Measurements from ENCODE around the gene LEO1. TPM values are rescaled to one million over a fixed set of nuclear protein-coding genes. Genes with fewer than 3 reads are reported as not detected.

Gene LEO1
- 21.8 and 23.9 TPM in 2 replicates for total RNA-seq

DNA sequence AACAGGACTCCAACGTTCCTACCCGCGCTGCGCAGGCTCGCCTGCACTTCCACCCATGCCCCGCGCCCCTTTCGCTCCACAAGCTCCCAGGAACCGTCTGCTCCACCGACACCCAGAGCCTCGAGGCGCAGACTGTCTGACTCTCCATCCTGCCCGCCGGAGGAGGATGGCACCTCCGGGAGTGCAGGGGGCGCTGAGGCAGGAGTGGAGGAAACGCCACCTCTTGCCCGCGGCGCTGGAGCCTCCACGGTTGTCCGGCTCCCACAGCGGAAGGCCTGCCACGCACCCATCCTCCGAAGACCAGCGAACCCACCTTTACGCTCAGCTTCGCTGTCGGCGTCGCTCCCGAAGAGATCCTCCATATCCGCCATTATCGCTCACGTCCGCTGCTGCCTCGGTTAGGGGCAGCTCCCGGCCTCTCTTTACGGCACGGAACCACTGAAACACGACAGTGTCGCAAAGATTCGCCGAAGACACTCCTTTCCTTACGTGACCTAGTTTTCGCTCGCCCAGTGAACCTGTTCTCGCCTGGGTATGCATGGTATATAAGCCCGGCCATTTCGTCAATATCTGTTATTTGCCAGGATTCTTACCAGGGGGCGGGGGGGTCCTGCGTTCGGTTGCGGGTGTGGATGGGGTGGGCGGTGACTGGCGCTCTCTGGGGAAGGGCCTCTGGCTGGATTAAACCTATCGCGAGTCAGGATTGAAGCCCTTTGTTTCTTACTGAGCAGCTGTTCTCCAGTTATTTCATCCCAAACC, at the start of gene LEO1:
TSS of gene LEO1 (minus strand) at position 404 of the 759 bp plus-strand sequence. CDS start at position 371, 33 bp downstream.

DNA sequence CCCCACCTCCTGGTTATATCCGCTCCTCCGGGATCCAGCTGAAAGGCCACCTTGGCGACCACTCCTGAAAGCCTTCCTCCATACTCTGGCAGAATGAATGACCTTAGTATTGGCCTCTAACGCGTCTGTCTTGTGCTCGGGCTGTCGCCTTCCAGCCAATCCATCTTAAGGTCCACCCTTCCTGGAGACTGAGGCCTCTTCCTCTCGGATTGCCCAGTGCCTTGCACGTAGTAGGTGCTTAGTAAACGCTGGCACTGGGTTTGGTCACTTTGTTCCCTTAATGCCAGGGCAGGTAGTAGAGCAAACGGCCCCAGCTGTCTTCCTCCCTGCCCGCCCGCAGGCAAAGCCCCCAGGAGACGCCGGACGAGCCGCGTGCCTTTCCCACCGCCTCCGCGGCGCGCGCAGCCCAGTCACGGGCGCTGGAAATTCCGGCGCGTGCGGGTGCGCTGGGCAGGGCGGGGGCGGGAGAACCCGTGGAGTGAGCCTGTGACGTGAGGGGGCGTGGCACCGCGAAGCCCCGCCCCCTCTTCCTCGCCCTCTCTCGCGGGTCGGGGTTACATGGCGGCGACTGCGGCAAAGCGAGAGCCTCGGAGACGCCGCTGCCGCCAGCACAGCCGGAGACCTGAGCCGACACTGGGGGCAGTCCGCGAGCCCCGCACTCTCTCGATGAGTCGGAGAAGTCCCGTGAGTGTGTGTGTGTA, 47.3 kb upstream of the LEO1 start, which contains the start of gene MAPK6:
TSS of gene MAPK6 (plus strand) at position 527 of the 701 bp plus-strand sequence. CDS start 27,242 bp downstream, outside the sequence.

Other genes with a start within 250 kb of the LEO1 start
- gene LYSMD2, start 234.1 kb downstream of the LEO1 start, total RNA-seq, result 3.8 and 4.3 TPM in 2 replicates
- 5.3 and 8.1 TPM in 2 replicates for gene TMOD2, start 220.2 kb downstream of the LEO1 start, total RNA-seq
- 42.7 and 46.3 TPM in 2 replicates for gene TMOD3, start 142.1 kb downstream of the LEO1 start, total RNA-seq
- 56.9 and 62.2 TPM in 2 replicates for gene MAPK6, start 47.4 kb upstream of the LEO1 start, total RNA-seq
- not detected in 2 replicates for gene BCL2L10, start 141.0 kb upstream of the LEO1 start, total RNA-seq
- gene GNB5, start 219.6 kb upstream of the LEO1 start, total RNA-seq, result 40.0 and 53.7 TPM in 2 replicates

Measured in smooth muscle cell of the pulmonary artery (primary cell).